SK-N-SH (cell line): ENCODE measurements around the gene UGT1A1. TPM values are rescaled to one million over a fixed set of nuclear protein-coding genes. Genes with fewer than 3 reads are reported as not detected.

Experiments
- CTCF ChIA-PET: fragments of 300-600, 350-600 bp; formaldehyde crosslinking; extraction: SDS; loops from one replicate; lab custom pipeline; 2021; lab: Yijun Ruan, JAX
- POLR2A ChIA-PET: fragments of 350-600 bp; sonication (Branson Sonifier 250); formaldehyde crosslinking; extraction: SDS; loops from one replicate; lab custom pipeline; 2020; ENCODE audit warnings: antibody characterized with exemption, inconsistent platforms; lab: Yijun Ruan, JAX
- DNase-seq: peaks from one replicate; pipeline ENCODE4 v3.0.0; 2012
- H2AFZ ChIP-seq: fragments of 200-600 bp; sonication (generic); 2 replicates; pipeline ENCODE4 v1.8.1; 2016; ENCODE audit warnings: antibody characterized with exemption, mild to moderate bottlenecking, low read depth
- H3F3A ChIP-seq: fragments of 200-600 bp; sonication (generic); replicated peaks from 2 replicates; pipeline ENCODE3; 2016; ENCODE audit warnings: antibody characterized with exemption, mild to moderate bottlenecking; ENCODE audit not compliant: insufficient read depth
- H3K27ac ChIP-seq, 2 experiments: fragments of 200-500 bp in 1 of 2; fragments of 200-600 bp in 1 of 2; sonication (Bioruptor generic) in 1 of 2; sonication (generic), shearing (Covaris generic) in 1 of 2; 2 replicates each; pipeline versions ENCODE4 v1.5.1 to v1.6.1; 2014 to 2016; ENCODE audit warnings: low read depth in 2 of 2, inconsistent platforms in 1 of 2, low read length in 1 of 2, mild to moderate bottlenecking in 1 of 2, mixed read lengths in 1 of 2
- H3K27me3 ChIP-seq: fragments of 200-600 bp; sonication (generic), shearing (Covaris generic); 2 replicates; pipeline ENCODE4 v1.6.1; 2016; ENCODE audit warnings: mixed run types; ENCODE audit not compliant: insufficient read depth
- H3K36me3 ChIP-seq, 2 experiments: fragments of 200-500 bp in 1 of 2; fragments of 200-600 bp in 1 of 2; sonication (Bioruptor generic) in 1 of 2; sonication (generic) in 1 of 2; replicated peaks in 1 of 2; 2 replicates each; pipeline versions ENCODE3 to v1.5.1; 2014 to 2016; ENCODE audit warnings: low read length in 1 of 2, mild to moderate bottlenecking in 1 of 2; ENCODE audit not compliant: insufficient read depth in 2 of 2, control insufficient read depth in 1 of 2
- H3K4me1 ChIP-seq, 2 experiments: fragments of 200-500 bp in 1 of 2; fragments of 200-600 bp in 1 of 2; sonication (Bioruptor generic) in 1 of 2; sonication (generic), shearing (Covaris generic) in 1 of 2; 2 replicates each; pipeline versions ENCODE4 v1.5.1 to v1.6.1; 2014 to 2016; ENCODE audit warnings: low read depth in 1 of 2, low read length in 1 of 2, mixed run types in 1 of 2; ENCODE audit not compliant: insufficient read depth in 2 of 2, control insufficient read depth in 1 of 2
- H3K4me2 ChIP-seq: fragments of 200-600 bp; sonication (generic), shearing (Covaris generic); 2 replicates; pipeline ENCODE4 v1.6.1; 2017; ENCODE audit warnings: mixed run types
- H3K4me3 ChIP-seq, 2 experiments: fragments of 200-500 bp in 1 of 2; fragments of 200-600 bp in 1 of 2; sonication (Bioruptor generic) in 1 of 2; sonication (generic), shearing (Covaris generic) in 1 of 2; 2 replicates each; pipeline versions ENCODE4 v1.5.1 to v1.8.1; 2014 to 2016; ENCODE audit warnings: low read depth in 2 of 2, inconsistent platforms in 1 of 2, low read length in 1 of 2, mild to moderate bottlenecking in 1 of 2, mixed read lengths in 1 of 2, moderate library complexity in 1 of 2
- H3K79me2 ChIP-seq: fragments of 200-600 bp; sonication (generic); 2 replicates; pipeline ENCODE4 v1.8.1; 2017; ENCODE audit warnings: mild to moderate bottlenecking; ENCODE audit not compliant: insufficient read depth
- H3K9ac ChIP-seq: fragments of 200-600 bp; sonication (generic); 2 replicates; pipeline ENCODE4 v1.6.1; 2017; ENCODE audit warnings: mixed run types
- H3K9me2 ChIP-seq: fragments of 200-600 bp; sonication (generic); 2 replicates; pipeline ENCODE4 v1.6.1; 2017; ENCODE audit warnings: mixed run types
- H3K9me3 ChIP-seq: fragments of 200-600 bp; sonication (generic); 2 replicates; pipeline ENCODE4 v1.6.1; 2017; ENCODE audit warnings: mixed run types, mild to moderate bottlenecking, moderate library complexity
- H4K20me1 ChIP-seq: fragments of 200-600 bp; sonication (generic); 2 replicates; pipeline ENCODE4 v1.6.1; 2017; ENCODE audit warnings: mild to moderate bottlenecking, mixed run types; ENCODE audit not compliant: insufficient read depth
- CHD2 ChIP-seq: fragments of 150-350 bp; IDR thresholded peaks from 2 replicates; pipeline ENCODE4 v1.6.1; 2018; ENCODE audit warnings: low read length; ENCODE audit not compliant: partially characterized antibody
- EP300 ChIP-seq, 2 experiments: IDR thresholded peaks; 2 replicates each; pipeline versions ENCODE4 v1.4.0 to v1.6.1; 2012; ENCODE audit warnings: borderline replicate concordance in 1 of 2, low read depth in 1 of 2, low read length in 1 of 2
- GABPA ChIP-seq: IDR thresholded peaks from 2 replicates; pipeline ENCODE4 v1.4.0; 2012; ENCODE audit warnings: low read depth, mild to moderate bottlenecking
- GATA2 ChIP-seq: sonication (generic); formaldehyde crosslinking; IDR thresholded peaks from 2 replicates; pipeline ENCODE4 v1.5.0; 2020; ENCODE audit warnings: mild to moderate bottlenecking, missing genetic modification reagents
- IRF3 ChIP-seq: fragments of 150-350 bp; IDR thresholded peaks from 2 replicates; pipeline ENCODE4 v1.6.1; 2016; ENCODE audit warnings: mild to moderate bottlenecking, low read depth, low read length
- JUND ChIP-seq: IDR thresholded peaks from 2 replicates; pipeline ENCODE4 v1.4.0; 2012
- NFIC ChIP-seq: IDR thresholded peaks from 2 replicates; pipeline ENCODE4 v1.4.0; 2012; ENCODE audit warnings: borderline replicate concordance
- NRF1 ChIP-seq: IDR thresholded peaks from 2 replicates; pipeline ENCODE4 v1.6.1; 2012; ENCODE audit warnings: low read depth, mild to moderate bottlenecking, low read length
- POLR2AphosphoS5 ChIP-seq: IDR thresholded peaks from 2 replicates; pipeline ENCODE4 v1.6.1; 2012; ENCODE audit warnings: low read depth, low read length
- SMC3 ChIP-seq: IDR thresholded peaks from 2 replicates; pipeline ENCODE4 v1.6.1; 2012; ENCODE audit warnings: low read depth, low read length, improper control_type of control experiment
- TAF1 ChIP-seq: IDR thresholded peaks from 2 replicates; pipeline ENCODE4 v1.6.1; 2012; ENCODE audit warnings: low read depth, mild to moderate bottlenecking, low read length, moderate library complexity, borderline replicate concordance
- TEAD4 ChIP-seq: IDR thresholded peaks from 2 replicates; pipeline ENCODE4 v1.4.0; 2012; ENCODE audit warnings: mild to moderate bottlenecking, borderline replicate concordance; ENCODE audit not compliant: insufficient read depth
- YY1 ChIP-seq: IDR thresholded peaks from 2 replicates; pipeline ENCODE4 v1.4.0; 2012; ENCODE audit warnings: low read depth, mild to moderate bottlenecking
- WGBS: methylation state at CpG from one replicate; pipeline ENCODE4 v1.1.6; 2017; ENCODE audit warnings: low lambda C conversion rate; 5-methylcytosine and 5-hydroxymethylcytosine counted together
- polyA plus RNA-seq, 3 experiments: library from polyadenylated mRNA; depleted of rRNA; stranded (reverse); fragments of >200 nt; gene quantifications; 2 replicates each; pipeline ENCODE4 v1.2.3, GENCODE V29; 2012
- TF ChIP-seq, protein P1 (sequence below): IDR thresholded peaks from 2 replicates; pipeline ENCODE4 v1.4.0; 2012; ENCODE audit warnings: low read depth
- TF ChIP-seq, protein P2 (sequence below): IDR thresholded peaks from 2 replicates; pipeline ENCODE4; 2012
- TF ChIP-seq, protein P3 (sequence below): fragments of 150-350 bp; IDR thresholded peaks from 2 replicates; pipeline ENCODE4 v1.6.1; 2017; ENCODE audit warnings: antibody characterized with exemption, low read length, low read depth, borderline replicate concordance

The UGT1A1 gene
- polyA plus RNA-seq, 1 of the 3 experiments (the other 2 are of a cell fraction): not detected

- H2AFZ ChIP-seq: no peak overlapping the region
- no peak for DNase-seq
- H3K27me3 ChIP-seq: no peaks in the 10 kb centered on the region
- H3K4me3 ChIP-seq: no peak overlapping the region
- TF ChIP-seq GATA2 (CRISPR knock-in tag) (no peak), TEAD4 (no peak), POLR2AphosphoS5 (no peak), SMC3 (no peak), JUND (no peak), EP300 (IDR thresholded peaks at IDR 0.05; ENCODE audit: borderline replicate concordance in 1 of 2, low read depth in 1 of 2, low read length in 1 of 2) (no peak), GABPA (no peak), CHD2 (no peak), NRF1 (no peak), TAF1 (no peak), NFIC (no peak), IRF3 (no peak), YY1 (no peak)
- TF ChIP-seq, protein P1, sequence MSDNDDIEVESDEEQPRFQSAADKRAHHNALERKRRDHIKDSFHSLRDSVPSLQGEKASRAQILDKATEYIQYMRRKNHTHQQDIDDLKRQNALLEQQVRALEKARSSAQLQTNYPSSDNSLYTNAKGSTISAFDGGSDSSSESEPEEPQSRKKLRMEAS: no peak
- TF ChIP-seq, protein P2, sequence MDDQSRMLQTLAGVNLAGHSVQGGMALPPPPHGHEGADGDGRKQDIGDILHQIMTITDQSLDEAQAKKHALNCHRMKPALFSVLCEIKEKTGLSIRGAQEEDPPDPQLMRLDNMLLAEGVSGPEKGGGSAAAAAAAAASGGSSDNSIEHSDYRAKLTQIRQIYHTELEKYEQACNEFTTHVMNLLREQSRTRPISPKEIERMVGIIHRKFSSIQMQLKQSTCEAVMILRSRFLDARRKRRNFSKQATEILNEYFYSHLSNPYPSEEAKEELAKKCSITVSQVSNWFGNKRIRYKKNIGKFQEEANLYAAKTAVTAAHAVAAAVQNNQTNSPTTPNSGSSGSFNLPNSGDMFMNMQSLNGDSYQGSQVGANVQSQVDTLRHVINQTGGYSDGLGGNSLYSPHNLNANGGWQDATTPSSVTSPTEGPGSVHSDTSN: no peak
- TF ChIP-seq, protein P3, sequence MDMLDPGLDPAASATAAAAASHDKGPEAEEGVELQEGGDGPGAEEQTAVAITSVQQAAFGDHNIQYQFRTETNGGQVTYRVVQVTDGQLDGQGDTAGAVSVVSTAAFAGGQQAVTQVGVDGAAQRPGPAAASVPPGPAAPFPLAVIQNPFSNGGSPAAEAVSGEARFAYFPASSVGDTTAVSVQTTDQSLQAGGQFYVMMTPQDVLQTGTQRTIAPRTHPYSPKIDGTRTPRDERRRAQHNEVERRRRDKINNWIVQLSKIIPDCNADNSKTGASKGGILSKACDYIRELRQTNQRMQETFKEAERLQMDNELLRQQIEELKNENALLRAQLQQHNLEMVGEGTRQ: no peak
- H3K9ac ChIP-seq: no peak overlapping the region
- H3F3A ChIP-seq: no peaks in the 10 kb centered on the region
- 82% methylated on average over 26 of the region's 44 CpGs for WGBS
- no peaks in the 10 kb centered on the region for H4K20me1 ChIP-seq
- H3K36me3 ChIP-seq: no peaks in the 10 kb centered on the region
- CTCF ChIA-PET: no interaction called here
- no peaks in the 10 kb centered on the region for H3K79me2 ChIP-seq
- H3K4me2 ChIP-seq: no peak overlapping the region
- H3K27ac ChIP-seq: no peak overlapping the region
- no peaks in the 10 kb centered on the region for H3K9me2 ChIP-seq
- no peaks in the 10 kb centered on the region for H3K9me3 ChIP-seq
- H3K4me1 ChIP-seq: no peaks in the 10 kb centered on the region
- POLR2A ChIA-PET: no interaction called here
These were observed 5.0 kb upstream of the UGT1A1 start for GRCh38 chr2:233754872-233755611.
